GM18499 (cell line): ENCODE results near the gene SLC7A9.
"Not testable (repeated sequence)": the region's sequence is repeated elsewhere in the genome, so short reads cannot be mapped to it uniquely, and the experiment has no call there.

Source experiments
- ATAC-seq: cut with Tn5 transposase; IDR thresholded peaks from one replicate; pipeline ENCODE4 v1.9.1; 2021; ENCODE audit warnings: moderate number of reproducible peaks; ENCODE audit not compliant: insufficient read depth, unreplicated experiment

The SLC7A9 gene

DNA sequence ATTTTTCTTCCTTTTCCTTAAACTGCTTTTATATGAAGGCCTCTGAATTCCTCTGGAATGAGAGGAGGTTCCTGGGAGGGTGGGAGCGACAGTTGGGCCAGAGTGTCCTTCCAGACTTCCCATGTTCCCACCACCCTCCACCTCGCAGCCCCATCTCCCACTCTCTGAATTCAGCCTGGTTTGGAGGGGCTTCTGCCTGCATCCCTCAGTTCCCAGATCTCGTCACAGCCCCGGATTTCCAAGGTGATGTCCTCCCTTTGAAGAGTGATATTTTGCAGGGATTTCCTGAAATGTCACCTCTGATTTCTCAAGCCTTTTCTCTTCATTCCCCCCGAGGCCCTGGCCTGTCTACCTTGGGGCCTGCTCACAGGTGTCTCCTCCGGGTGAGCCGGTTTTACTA, 16.7 kb upstream of the SLC7A9 start:
- ATAC-seq, result no peak

DNA sequence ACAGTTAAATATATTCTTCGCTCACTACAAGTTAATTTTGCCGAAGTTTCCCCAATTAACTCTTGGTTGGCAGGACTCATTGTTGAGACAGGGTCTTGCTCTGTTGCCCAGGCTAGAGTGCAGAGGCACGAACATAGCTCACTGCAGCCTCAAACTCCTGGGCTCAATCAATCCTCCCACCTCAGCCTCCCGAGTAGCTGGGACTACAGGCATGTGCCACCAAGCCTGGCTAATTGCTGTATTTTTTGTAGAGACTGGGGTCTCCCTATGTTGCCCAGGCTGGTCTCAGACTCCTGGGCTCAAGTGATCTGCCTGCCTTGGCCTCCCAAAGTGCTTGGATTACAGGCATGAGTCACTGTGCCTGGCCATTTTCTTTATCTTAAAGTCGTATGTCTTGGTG, 15.7 kb upstream of the SLC7A9 start:
- not testable (repeated sequence) for ATAC-seq

DNA sequence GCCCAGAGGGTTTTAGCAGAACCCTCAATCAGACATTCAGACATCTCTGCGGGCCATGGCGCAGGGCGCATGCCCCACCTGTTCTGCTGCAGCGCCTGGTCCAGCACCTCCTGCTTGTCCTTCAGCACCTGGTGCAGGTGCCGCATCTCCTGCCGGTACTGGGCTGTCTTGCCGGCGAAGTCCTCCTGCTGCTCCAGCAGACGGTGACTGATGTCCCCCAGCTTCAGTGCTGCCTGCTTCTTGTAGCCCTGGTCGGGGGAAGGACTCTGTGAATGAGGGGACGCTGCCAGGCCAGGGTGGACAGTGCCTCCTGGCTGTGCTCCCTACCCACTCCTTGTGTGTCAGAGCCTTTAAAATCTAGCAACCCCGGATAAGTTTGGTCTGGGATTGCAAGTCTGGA, 12.2 kb upstream of the SLC7A9 start:
- ATAC-seq, result no peak

DNA sequence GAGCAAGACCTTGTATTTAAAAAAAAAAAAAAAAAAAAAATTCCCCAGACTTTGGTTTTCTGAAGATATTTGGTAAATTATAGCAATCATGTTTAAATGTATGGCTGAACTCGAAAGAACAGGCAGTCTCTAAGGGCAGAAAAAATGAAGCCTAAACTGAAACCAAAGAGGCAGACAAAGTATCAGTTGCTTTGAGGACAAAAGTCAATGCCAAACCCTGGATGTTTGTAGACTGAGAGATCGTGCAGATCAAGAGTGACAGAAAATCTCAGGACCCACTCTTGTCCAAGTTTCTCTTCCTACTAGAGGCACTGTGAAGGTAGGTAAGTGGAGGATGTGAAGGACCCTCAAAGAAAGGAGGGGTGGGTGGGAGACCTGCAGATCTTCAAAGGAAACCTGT, 11.1 kb upstream of the SLC7A9 start:
- no peak for ATAC-seq

DNA sequence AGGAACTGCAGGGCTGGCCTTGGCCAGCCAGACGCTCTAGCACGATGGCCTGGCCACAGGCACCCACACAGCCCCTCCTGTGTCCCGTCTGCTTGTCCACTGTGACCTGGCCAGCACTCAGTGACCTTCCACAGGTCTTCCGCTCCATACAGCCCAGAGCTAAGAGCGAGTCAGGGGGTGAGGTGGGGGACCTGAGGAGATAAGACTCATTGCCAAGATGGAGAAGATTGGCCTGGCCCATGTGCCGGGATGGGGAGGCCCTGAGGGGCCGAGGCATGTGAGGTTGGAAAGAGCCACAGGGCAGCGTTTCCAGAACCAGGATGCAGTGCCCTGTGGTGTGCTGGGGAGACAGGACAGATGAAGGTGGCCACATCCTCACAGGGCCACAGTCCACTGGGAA, 10.2 kb upstream of the SLC7A9 start:
- no peak for ATAC-seq

DNA sequence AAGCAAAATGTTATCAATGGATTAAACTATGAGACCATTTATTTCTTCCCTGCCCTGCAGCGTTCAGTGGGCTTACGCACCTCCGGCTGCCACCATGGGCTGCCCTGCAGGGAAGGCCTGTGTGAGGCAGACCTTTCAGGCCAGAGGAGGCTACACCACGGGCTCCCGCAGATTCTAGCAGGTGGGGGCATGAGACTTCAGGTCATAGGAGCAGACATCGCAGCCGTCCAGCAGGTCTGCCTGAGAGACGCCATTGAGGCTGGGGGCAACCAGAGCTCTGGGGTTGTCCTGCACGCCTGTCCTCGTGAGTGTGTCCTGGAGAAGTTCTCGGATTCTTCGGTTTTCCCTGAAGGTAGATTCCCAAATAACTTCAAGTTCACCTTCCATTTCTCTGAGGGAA, 9.4 kb upstream of the SLC7A9 start:
- ATAC-seq, result no peak

DNA sequence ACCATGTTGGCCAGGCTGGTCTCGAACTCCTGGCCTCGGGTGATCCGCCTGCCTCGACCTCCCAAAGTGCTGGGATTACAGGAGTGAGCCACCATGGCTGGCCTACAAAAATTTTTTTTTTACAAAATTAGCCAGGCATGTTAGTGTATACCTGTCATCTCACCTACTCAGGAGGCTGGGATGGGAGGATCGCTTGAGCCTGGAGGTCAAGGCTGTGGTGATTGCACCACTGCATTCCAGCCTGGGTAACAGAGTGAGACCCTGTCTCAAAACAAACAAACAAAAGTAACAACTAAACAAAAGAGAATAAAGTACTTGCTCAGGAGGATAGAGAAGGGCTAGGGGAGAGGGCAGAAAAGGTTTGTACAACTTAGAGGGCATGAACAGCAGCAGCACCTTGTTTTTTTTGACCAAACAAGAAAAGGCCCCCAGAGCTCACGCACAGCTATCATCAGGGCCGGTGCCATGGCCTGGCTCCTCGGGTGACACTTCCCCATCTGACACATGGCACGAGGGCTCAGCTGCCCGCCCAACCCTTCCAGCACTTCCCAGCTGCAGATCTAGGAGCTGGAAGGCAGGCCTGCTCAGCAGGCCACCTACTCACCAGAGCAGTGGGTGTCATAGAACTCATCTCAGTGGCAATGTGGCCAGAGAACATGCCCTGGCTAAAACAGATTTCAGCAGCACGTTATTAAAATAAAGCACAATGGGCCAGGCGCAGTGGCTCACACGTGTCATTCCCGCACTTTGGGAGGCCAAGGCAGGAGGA, 8.6 kb upstream of the SLC7A9 start:
- no peak for ATAC-seq

DNA sequence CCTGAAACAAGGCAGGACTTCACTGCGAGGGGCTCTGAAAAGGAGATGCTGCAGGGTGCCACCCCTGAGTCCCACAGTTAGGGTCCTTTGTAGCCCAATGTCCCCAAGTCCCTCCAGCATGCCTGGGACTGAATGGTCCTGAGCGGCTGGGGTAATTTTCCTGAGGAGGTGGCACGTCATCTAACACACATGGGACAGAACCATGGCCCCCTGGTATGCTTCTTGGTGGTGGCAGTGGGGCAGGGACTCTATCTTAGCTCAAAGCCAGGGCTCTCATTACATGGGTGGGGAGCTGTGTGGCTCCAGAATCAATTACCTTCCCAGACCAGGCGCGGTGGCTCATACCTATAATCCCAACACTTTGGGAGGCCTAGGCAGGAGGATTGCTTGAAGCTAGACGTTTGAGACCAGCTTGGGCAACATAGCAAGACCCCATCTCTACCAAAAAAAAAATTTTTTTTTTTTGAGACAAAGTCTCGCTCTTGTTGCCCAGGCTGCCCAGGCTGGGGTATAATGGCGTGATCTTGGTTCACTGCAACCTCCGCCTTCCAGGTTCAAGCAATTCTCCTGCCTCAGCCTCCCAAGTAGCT, 7.9 kb upstream of the SLC7A9 start:
- ATAC-seq, result no peak

DNA sequence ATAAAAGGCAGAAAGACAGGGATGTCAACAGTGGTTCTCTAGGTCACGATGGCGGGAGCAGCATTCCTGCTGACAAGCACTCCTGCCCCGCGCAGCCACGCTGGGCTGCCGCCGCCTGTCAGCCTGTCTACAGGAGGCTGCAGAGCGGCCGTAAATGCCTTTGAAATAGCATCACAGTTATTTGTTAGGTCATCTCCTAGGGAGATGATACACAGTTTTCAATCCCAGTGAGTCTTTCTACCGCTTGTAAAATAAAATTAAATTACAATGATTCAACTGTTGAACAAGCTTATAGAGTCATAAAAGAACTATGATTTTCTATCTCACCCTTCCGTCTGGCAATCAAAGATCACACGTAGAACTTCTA, 7.3 kb upstream of the SLC7A9 start:
- no peak for ATAC-seq

DNA sequence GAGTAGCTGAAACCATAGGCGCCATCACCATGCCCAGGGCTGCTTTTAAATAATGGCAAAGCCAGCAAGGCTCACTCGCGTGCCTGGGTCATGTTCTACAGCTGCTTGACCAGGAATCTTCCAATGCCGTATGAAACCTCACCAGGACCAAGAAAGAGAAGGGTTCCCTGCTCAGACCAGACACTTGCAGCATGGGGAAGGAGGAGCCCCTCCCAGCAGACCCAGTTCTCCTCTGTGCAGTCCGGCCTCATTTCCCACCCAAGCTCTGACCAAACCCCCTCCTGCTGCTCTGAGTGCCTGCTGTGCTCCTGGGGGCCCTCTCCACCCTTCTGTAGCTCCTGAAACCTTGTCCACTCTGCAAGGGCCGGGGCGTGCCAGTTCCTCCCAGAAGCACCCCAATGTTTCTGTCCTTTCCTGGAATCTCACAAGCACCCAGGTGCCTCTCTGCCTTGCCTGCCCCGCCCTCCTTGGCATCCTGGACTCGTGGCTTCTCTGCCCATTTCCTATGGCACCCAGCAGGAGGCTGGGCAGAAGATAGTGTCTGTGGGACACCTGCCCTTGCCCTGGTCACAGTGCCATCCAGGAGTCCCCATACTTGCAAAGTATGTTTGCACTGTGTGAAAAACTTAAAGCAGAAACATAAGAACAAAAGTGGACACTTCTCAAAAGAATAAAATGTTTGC, 6.8 kb upstream of the SLC7A9 start:
- ATAC-seq, result no peak

DNA sequence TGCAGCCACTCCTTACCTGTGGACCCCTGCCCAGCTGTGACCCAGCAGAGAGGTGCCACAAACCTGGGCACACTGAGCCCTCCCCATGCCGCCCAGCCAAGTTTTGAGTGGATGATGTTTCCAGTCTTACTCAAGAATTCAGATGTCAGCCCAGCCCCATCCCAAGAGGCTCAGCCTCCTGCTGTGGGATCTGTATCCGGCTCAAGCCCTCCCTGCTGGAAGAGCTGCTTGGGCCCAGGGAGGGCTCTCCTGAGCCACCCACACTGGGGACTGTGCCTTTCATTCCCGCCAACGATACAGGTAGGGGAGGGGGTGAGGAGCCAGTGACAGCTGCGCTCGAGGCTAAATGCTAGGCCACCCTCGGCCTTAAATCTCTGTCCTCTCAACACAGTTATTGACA, 5.9 kb upstream of the SLC7A9 start:
- no peak for ATAC-seq

DNA sequence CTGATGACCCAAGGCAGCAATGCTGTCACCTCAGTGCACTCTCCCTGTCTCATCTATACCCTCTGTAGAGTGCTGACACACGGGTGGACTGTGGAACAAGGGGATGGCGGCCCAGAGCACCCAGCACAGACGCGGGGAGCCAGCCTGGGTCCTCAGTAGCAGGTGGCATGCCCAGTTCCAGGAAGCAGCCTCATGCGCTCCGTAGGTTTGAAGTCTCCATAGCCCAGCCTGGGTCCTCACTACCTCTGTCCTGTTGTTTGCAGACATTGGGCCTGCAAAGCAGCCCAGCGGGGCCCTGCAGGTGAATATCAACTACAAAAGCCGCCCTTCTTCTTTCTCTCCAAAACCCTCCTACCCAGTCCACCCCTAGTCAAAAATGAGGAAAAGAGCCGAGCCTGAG, 5.0 kb upstream of the SLC7A9 start:
- ATAC-seq, result no peak

DNA sequence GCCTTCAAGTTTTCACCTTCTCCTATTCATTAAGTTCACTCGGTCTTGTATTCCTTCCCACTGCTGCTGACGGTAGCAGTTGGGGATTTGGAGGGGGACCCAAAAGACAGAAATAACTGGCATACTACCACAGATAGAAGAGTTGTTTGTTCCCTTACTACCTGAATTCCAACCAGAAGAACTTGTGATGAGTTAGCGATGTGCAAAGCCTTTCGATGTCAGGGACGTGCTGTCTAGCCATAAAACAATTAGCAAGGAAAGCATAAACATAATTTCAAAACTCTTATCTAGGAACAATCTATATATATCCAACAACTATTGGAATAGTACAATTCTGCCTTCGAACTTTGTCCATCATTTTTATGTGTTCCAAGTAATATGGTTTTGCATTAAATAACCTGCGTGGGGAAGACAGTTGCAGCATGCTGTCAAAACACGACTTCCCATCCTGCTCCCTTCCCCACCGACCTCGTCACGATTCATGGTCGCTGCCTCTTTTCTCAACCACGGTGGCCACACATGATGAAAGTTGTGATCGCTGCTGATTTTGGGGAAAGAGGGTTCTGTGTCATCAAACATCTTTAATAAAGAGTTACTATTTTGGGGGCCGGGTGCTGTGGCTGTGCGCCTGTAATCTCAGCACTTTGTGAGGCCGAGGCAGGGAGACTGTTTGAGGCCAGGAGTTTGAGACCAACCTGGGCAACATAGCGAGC, 3.8 kb upstream of the SLC7A9 start:
- no peak for ATAC-seq

DNA sequence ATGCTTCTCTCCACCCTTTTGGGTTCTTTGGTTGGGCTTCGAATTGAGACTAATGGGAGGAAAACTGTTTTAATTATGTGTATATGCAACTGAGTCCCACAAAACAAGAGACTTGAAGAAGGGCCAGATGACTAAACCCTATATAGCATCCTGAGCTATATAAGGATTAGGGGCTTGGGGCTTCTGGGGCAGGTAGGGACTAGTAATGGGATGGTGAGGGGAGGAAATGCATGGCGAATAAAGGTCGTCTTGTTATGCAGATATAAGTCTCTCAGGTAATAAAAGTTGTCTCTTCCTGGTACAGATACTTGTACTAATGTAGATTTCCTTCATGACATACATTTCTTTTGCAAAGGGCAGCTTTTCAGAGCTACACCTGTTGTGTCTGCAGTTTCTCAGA, 2.8 kb upstream of the SLC7A9 start:
- no peak for ATAC-seq

DNA sequence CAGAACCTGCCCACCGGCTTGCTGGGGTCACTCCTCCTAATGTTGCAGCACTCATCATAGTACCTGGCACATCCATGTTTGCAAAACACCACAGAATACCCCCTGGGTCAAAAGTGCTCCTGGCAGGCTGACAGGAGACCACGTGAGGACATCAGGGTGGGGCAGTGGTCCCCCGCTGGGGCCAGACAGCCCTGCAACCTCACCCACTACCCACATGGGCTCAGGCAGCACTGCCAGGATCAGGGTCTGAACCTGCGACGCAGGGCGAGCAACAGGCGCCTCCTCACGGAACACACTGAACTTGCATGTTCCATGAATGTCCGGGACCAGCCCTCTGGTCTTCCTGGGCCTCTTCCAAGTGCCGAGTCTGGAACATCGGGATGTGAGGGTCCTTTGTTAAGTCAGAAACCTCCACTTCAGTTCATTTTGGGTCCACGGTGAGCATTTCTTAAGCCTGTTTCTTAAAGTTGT, 1.4 kb upstream of the SLC7A9 start:
- no peak for ATAC-seq

DNA sequence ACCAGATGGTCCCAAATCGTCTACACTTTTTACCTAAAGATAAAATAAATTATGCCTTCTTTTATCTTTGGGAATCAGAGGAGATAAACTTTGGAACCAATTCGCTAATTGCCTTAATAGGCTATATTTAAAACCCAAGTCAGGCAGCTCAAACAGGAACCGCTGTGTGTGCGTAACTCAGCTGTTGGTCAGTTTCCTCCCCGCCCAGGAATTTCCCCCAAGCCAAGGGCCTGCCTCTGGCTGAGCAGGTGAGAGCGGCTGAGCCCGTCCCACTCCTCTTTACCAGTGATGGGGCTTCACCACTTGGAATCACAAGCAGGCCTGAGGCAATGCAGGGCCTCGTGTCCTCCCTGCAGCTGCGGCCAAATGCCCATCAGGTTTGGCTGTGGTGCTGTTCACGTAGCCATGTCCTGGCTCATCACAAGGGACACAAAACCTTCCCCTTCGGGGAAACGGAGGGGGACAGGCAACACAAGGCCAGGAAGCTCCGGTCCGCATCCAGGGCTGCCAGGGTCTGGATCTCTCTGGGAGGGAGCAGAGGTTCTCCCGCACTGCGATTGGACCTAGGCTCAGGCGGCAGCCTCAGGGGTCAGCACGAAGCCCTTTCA, 503 bp upstream of the SLC7A9 start:
- ATAC-seq, result no peak

DNA sequence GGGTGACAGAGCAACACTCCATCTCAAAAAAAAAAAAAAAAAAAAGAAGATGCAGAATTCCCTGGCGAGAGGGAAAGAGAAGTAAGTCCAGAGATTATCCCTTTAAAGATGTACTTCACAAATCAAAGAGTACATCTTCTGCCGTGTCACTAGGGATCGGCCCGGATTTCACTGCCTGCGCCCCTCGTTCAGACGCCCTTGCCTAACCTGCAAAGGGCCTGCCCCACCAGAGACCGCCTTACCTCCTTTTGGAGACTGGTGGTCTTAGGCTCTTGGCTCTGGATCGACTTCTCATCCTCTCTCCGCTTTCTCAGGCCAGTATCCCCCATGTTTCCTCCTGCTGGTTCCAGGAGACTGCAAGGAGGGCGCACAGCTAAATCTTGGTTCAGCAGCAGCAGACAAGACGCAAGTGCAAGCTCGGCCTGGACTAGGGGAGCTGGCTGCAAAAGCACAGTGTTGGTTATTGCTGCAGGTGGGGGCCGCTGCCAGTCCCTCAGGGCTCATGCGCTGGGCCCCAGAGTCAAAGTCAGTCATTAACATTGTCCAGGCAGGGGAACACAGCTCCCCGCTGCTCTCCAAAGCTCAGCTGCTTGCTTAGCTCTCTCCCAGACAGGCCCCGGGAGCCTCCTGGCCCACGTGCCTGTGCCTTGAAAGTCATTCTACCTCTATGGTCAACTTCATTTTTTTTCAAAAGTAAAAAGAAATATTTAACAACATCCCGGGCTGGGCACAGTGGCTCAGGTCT, 1.2 kb downstream of the SLC7A9 start:
- ATAC-seq, result no peak

DNA sequence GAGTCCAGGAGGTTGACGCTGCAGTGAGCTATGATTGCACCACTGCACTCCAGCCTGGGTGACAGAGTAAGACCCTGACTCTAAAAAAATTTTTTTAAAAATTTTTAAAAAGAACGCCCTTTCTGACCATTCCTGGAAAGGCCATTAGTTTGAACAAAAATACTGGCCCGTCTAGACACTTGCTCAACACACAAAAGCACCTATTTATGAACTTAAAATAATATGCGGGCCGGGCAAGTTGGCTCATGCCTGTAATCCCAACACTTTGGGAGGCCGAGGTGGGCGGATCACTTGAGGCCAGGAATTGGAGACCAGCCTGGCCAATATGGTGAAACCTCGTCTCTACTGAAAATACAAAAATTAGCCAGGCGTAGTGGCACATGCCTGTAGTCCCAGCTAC, 2.1 kb downstream of the SLC7A9 start:
- ATAC-seq, result not testable (repeated sequence)

DNA sequence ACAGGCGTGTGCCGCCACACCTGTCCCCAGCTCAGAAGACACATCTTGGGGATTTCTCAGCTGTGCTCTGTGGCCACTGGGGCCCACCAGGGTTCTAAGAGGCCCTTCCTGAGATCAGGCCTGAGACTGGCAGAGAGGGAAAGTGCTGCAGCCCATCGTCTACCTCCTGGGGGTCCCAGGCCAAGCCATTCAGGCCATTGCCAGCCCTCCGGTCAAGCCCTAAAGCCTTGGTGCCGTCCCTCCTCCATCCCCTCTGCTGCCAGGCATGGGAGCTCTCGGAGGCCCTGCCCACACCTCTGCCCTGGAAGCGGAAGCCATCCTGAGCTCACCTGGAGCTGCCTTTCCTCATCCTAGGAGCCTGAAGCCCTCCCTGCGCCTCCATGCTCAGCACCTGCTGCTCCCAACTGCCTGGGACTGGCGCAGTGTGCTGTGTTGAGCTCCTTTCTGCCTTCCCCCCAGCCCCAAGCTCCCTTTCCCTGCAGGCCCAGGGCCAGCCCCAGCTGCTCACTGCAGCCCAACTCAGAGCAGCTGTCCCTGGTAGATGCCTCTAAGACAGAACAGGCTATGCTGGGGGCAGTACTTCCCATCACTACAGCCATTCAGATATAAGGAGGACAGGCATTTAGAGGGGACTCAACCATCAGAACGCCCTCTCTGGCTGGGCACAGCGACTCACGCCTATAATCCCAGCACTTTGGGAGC, 2.9 kb downstream of the SLC7A9 start:
- no peak for ATAC-seq
